ENCODE data around the gene ZNF91. TPM values are rescaled to one million over a fixed set of nuclear protein-coding genes. Genes with fewer than 3 reads are reported as not detected.
"Not testable (repeated sequence)": the region's sequence is repeated elsewhere in the genome, so short reads cannot be mapped to it uniquely, and the experiment has no call there.

ZNF91 gene
- total RNA-seq, 1 donor from 2014 or later, result 38.5 TPM

DNA sequence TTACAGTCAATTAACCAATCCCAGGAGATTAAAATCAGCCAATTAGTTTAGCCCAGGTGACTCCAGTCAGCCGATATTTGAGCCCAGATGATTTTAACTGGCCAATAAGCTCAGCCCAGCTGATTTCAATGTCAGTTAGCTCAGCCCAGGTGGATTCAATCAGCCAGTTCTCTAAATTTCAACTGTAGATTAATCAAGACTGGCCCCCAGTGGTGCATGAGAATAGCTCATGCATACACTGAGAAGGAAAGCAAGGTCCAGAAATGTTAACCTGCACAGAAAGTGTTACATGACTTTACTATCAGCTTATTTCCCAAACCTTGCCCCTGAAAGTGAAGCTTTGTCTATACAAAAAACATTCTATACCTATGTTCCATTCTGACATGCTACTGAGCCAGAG is 89.7 kb downstream of the ZNF91 start:
- Histone ChIP-seq H3K4me3 (ENCODE audit: low read depth, low read length) (no peak overlapping the region), H3K27me3 (ENCODE audit: control insufficient read depth, insufficient read depth, low read length) (no peaks in the 10 kb centered on the region), H3K36me3 (ENCODE audit: control insufficient read depth, insufficient read depth, low read length) (no peaks in the 10 kb centered on the region)
- TF ChIP-seq, protein P1, sequence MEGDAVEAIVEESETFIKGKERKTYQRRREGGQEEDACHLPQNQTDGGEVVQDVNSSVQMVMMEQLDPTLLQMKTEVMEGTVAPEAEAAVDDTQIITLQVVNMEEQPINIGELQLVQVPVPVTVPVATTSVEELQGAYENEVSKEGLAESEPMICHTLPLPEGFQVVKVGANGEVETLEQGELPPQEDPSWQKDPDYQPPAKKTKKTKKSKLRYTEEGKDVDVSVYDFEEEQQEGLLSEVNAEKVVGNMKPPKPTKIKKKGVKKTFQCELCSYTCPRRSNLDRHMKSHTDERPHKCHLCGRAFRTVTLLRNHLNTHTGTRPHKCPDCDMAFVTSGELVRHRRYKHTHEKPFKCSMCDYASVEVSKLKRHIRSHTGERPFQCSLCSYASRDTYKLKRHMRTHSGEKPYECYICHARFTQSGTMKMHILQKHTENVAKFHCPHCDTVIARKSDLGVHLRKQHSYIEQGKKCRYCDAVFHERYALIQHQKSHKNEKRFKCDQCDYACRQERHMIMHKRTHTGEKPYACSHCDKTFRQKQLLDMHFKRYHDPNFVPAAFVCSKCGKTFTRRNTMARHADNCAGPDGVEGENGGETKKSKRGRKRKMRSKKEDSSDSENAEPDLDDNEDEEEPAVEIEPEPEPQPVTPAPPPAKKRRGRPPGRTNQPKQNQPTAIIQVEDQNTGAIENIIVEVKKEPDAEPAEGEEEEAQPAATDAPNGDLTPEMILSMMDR (IDR thresholded peaks at IDR 0.05; ENCODE audit: insufficient read depth, low read length, poor library complexity, severe bottlenecking), result no peak
- DNase-seq (ENCODE audit: low read depth), result no peak

DNA sequence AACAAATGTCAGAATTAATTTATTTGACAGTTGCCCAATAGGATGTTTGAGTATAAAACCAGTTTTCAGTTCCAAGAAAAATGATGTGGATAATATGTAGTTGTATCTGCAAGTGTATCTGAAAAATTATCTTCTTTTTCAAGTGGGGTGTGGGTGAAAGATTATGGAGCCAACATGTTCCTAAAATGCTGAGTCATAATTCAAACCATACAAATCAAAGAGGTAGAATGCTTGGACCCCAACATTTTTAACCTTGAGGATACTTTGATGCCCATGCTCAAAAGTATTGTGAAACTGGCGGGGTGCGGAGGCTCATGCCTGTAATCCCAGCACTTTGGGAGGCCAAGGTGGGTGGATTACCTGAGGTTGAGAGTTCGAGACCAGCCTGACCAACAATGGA is 91.0 kb downstream of the ZNF91 start:
- TF ChIP-seq, protein P1 (IDR thresholded peaks at IDR 0.05; ENCODE audit: insufficient read depth, low read length, poor library complexity, severe bottlenecking), result no peak
- no peaks in the 10 kb centered on the region for H3K27me3 ChIP-seq (ENCODE audit: control insufficient read depth, insufficient read depth, low read length)
- DNase-seq (ENCODE audit: low read depth), result no peak

DNA sequence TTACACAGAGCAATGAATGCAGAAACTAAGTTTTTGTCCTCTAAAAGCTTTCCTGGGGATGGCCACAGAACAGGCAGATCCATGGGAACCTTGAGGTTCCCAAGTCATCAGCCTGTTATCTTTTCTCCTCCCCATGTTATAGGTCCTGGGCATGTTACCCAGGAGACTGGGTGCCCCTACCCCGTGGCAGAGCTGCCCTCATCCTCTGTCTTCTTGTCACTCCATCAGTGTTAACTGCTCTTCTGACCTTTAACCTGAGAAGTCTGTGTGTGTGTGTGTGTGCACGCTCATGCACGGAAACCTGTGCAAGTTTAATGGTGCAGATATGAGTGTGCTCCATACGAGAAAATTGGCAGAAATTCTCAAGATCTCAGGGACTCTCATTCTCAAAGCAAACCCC is 101.1 kb downstream of the ZNF91 start:
- DNase-seq (ENCODE audit: low read depth), result no peak
- TF ChIP-seq, protein P1 (IDR thresholded peaks at IDR 0.05; ENCODE audit: insufficient read depth, low read length, poor library complexity, severe bottlenecking), result no peak
- Histone ChIP-seq H3K4me3 (ENCODE audit: low read depth, low read length) (no peak overlapping the region), H3K36me3 (ENCODE audit: control insufficient read depth, insufficient read depth, low read length) (no peaks in the 10 kb centered on the region), H3K27me3 (ENCODE audit: control insufficient read depth, insufficient read depth, low read length) (no peaks in the 10 kb centered on the region)

More for the DNA sequence above, 91.0 kb downstream of the ZNF91 start:
- Histone ChIP-seq H3K4me3 (ENCODE audit: low read depth, low read length) (no peak overlapping the region), H3K36me3 (ENCODE audit: control insufficient read depth, insufficient read depth, low read length) (no peaks in the 10 kb centered on the region)

DNA sequence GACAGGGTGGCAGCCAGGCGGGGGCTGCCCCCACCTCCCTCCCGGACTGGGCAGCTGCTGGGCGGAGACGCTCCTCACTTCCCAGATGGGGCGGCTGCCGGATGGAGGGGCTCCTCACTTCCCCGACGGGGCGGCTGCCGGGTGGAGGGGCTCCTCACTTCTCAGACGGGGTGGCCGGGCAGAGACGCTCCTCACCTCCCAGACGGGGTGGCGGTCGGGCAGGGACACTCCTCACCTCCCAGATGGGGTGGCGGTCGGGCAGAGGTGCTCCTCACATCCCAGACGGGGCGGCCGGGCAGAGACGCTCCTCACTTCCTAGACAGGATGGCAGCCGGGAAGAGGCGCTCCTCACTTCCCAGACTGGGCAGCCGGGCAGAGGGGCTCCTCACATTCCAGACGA is 105.3 kb downstream of the ZNF91 start:
- H3K27me3 ChIP-seq (ENCODE audit: control insufficient read depth, insufficient read depth, low read length); H3K36me3 ChIP-seq (ENCODE audit: control insufficient read depth, insufficient read depth, low read length); H3K4me3 ChIP-seq (ENCODE audit: low read depth, low read length); DNase-seq (ENCODE audit: low read depth): not testable (repeated sequence)

Other genes starting within 250 kb of the ZNF91 start
- gene ZNF724, start 145.1 kb downstream of the ZNF91 start, total RNA-seq, result 4.7 and 7.6 TPM in 2 replicates

Data from kidney epithelial cell (primary cell).